ENCODE results near the gene ZNF598. TPM values are rescaled to one million over a fixed set of nuclear protein-coding genes. Genes with fewer than 3 reads are reported as not detected.

The ZNF598 gene
- total RNA-seq, 1 experiment from 2014 or later = 57.4 TPM

DNA sequence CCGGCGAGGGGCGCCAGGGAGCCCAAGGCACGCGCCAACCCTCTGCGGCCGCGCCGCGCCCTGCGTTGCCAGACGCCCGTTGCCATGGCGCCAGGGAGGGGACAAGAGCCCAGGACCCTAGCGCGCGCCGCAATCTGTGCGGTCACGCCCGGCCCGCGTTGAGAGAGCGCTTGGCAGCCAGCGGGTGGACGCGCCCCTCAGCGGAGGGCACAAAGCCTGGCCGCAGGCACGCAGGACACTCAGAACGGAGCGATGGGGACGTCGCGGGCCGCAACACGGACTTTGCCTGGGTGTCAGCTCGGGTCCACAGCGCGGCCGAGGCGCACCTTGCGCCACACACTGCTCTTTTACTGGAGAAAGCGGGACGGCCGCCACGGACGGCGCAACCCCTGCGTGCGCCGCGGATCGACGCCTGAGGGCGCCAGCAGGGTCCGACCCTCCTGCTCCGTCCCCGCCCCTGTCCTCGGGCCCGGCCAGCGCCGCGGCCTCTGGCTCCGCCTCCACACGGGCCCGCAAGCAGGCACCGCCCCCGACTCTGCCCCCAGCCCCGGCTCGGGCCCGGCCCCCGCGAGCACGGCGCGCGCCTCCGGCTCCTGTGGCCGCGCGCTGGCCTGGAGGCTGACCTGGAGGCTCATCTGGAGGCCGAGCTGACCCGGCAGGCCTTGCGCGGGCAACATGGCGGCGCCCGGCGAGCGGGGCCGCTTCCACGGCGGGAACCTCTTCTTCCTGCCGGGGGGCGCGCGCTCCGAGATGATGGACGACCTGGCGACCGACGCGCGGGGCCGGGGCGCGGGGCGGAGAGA, 25.9 kb downstream of the ZNF598 start, which contains the start of gene GFER (continued):
- TF ChIP-seq, protein P1, sequence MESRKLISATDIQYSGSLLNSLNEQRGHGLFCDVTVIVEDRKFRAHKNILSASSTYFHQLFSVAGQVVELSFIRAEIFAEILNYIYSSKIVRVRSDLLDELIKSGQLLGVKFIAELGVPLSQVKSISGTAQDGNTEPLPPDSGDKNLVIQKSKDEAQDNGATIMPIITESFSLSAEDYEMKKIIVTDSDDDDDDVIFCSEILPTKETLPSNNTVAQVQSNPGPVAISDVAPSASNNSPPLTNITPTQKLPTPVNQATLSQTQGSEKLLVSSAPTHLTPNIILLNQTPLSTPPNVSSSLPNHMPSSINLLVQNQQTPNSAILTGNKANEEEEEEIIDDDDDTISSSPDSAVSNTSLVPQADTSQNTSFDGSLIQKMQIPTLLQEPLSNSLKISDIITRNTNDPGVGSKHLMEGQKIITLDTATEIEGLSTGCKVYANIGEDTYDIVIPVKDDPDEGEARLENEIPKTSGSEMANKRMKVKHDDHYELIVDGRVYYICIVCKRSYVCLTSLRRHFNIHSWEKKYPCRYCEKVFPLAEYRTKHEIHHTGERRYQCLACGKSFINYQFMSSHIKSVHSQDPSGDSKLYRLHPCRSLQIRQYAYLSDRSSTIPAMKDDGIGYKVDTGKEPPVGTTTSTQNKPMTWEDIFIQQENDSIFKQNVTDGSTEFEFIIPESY (IDR thresholded peaks at IDR 0.05; ENCODE audit: extremely low read depth, insufficient replicate concordance, low read length) = peak; percentile 74
- TF ChIP-seq POLR2AphosphoS5 (IDR thresholded peaks at IDR 0.05; ENCODE audit: low read depth, low read length) = peak; percentile 70
- no peak for TF ChIP-seq EZH2phosphoT487 (IDR thresholded peaks at IDR 0.05; ENCODE audit: borderline replicate concordance)
- no peak for TF ChIP-seq SIN3A (IDR thresholded peaks at IDR 0.05; ENCODE audit: low read depth)
- TF ChIP-seq, protein P2, sequence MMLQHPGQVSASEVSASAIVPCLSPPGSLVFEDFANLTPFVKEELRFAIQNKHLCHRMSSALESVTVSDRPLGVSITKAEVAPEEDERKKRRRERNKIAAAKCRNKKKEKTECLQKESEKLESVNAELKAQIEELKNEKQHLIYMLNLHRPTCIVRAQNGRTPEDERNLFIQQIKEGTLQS (IDR thresholded peaks at IDR 0.05) = no peak
- TF ChIP-seq YY1 (IDR thresholded peaks at IDR 0.05; ENCODE audit: extremely low read depth, insufficient replicate concordance, low read depth, low read length) = peak; percentile 98
- TF ChIP-seq, protein P3, sequence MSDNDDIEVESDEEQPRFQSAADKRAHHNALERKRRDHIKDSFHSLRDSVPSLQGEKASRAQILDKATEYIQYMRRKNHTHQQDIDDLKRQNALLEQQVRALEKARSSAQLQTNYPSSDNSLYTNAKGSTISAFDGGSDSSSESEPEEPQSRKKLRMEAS (IDR thresholded peaks at IDR 0.05) = no peak
- no peak for TF ChIP-seq FOSL1 (IDR thresholded peaks at IDR 0.05; ENCODE audit: low read depth)
- no peak for TF ChIP-seq JUND (IDR thresholded peaks at IDR 0.05)
- TF ChIP-seq CBX3 (IDR thresholded peaks at IDR 0.05; ENCODE audit: low read depth) = no peak
- no peak for TF ChIP-seq SRF (IDR thresholded peaks at IDR 0.05; ENCODE audit: low read depth)
- no peak for TF ChIP-seq SP1 (IDR thresholded peaks at IDR 0.05; ENCODE audit: low read depth)
- TF ChIP-seq ZFX (IDR thresholded peaks at IDR 0.05) = no peak
